Colonic mucosa (tissue), 4 donors: ENCODE results near the gene MB. TPM values are rescaled to one million over a fixed set of nuclear protein-coding genes. Genes with fewer than 3 reads are reported as not detected.

Experiments used
- DNase-seq: peaks from one replicate; pipeline ENCODE4 v3.0.0-alpha.2; 2020
- H3K27ac ChIP-seq: fragments of 200-600 bp; one replicate; pipeline ENCODE4 v1.8.0; 2021
- H3K27me3 ChIP-seq: fragments of 200-600 bp; one replicate; pipeline ENCODE4 v1.8.0; 2021
- H3K36me3 ChIP-seq: fragments of 200-600 bp; one replicate; pipeline ENCODE4 v1.8.0; 2021
- H3K4me1 ChIP-seq: fragments of 200-600 bp; one replicate; pipeline ENCODE4 v1.8.0; 2021; ENCODE audit warnings: mild to moderate bottlenecking
- H3K4me3 ChIP-seq: fragments of 200-600 bp; one replicate; pipeline ENCODE4 v1.8.0; 2021
- H3K9ac ChIP-seq, 2 donors: one replicate each; pipeline ENCODE4 v1.7.0; 2013; ENCODE audit warnings: control low read depth in 2 of 2, low read depth in 2 of 2, low read length in 2 of 2
- H3K9me3 ChIP-seq: fragments of 200-600 bp; one replicate; pipeline ENCODE4 v1.8.0; 2021
- CTCF ChIP-seq: fragments of 200-600 bp; IDR thresholded peaks from one replicate; pipeline ENCODE4 v1.8.0; 2022; ENCODE audit warnings: antibody characterized with exemption, mild to moderate bottlenecking
- intact Hi-C: fragments of 100-400 bp; cut with DNase I; formaldehyde crosslinking; loops from one replicate; pipeline ENCODE4 v1.14.1; 2022
- total RNA-seq, 2 donors: library from RNA; stranded (reverse); fragmentation: NEBNext Ultra II Directional in 1 of 2; extraction: Animal tissue kit (Norgen Biotek cat#: 25700) in 1 of 2; gene quantifications; one replicate each; pipeline ENCODE4 v1.2.1, GENCODE V29; 2021
- donor health status: healthy.
- donor health status: DM: no; HTN: no; CAD: no.
- donor health status: DM: no; HTN: no; CAD: no.

The MB gene
- total RNA-seq, 2 donors from 2014 or later, result 2.9 to 8.8 TPM

DNA sequence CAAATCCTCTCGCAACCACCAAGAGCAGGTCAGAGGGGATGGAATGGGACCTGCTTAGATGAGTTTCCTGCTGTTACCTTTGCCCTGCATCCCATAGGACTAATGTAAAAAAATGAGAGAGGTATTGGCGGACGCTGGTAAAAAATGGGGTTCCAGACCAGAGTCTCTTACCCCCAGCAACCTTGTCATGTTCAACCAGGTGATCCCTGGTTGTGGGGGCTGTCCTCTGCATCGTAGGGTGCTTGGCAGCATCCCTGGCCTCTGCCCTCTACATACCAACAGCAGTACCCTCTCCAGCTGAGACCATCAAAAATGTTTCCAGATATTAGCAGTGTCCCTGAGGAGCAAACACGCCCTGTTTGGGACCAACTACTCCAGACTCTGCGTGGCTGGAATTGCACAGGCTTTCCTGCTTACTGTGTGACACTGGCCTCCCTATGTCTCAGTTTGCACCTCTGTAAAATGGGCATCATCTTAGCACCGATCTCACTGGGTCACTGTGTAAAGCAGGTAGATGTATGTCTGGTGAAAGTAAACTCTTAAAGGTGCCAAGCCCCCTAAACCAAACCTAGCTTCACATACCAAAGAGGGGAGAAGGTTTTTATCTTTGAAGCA is 32.6 kb upstream of the MB start:
- no peak for DNase-seq
- intact Hi-C loops, result no loop called here
- peak overlapping the region; percentile 52 to 100 for H3K9ac ChIP-seq

GRCh38 chr22:35649026-35649553 is 32.0 kb upstream of the MB start:
- Histone ChIP-seq H3K4me1 (peaks cover 6% of the 10 kb centered on the region), H3K27ac (peak overlapping the region; percentile 93), H3K9me3 (no peaks in the 10 kb centered on the region), H3K36me3 (no peaks in the 10 kb centered on the region), H3K9ac (peak overlapping the region; percentile 81 to 100), H3K27me3 (no peaks in the 10 kb centered on the region), H3K4me3 (peak overlapping the region; percentile 76)
- TF ChIP-seq CTCF, result no peak
- intact Hi-C loops, result no loop called here
- DNase-seq, result no peak

More for the DNA sequence above, 32.6 kb upstream of the MB start:
- peak overlapping the region; percentile 76 for H3K4me3 ChIP-seq
- H3K27me3 ChIP-seq, result no peaks in the 10 kb centered on the region
- peak overlapping the region; percentile 93 for H3K27ac ChIP-seq
- H3K9me3 ChIP-seq, result no peaks in the 10 kb centered on the region
- H3K36me3 ChIP-seq, result no peaks in the 10 kb centered on the region
- TF ChIP-seq CTCF, result no peak
- peaks cover 6% of the 10 kb centered on the region for H3K4me1 ChIP-seq

DNA sequence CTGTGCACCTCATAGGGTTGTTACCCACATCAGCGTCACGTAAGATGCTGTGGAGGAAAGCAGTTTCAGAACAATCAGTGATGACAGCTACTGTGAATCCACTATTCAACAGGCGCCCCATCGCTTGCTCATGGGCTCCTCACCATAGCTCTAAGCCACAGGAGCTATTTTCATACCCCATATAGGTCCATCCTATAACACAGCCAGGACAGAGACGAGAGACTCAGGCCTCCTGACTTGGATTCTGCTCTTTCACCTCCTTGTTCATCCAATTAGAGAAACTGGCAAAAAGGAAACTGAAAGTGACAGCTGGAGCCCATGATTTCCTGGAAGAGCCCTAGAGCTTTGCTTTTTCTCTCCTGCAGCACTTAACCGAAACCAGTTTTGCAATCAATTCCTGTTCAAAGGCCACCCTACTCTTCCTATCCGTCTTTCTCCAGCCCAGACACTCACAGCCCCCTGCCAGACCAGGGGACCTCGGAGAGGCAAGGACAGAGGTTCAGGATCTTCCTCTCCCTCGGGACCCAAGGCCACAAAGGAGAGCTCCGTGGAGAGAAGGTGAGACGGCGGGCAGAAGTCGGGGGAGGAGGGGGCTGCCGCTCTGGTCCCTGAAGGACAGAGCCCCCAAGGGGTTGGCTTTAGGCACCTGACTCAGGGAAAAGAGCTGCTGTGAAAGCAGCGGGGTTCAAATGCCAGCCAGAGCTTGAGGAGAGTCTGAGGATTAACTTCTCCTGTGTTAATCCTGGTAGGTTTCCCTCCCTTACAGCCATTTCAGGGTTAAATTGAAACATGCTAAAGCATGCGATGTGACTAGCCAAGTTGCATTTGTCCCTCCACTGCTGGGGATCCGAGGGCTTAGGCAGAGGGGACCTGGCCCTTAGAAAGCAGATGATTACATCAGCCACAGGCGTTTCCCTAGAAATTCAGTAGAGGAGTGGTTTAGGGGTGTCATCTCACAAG is 31.2 kb upstream of the MB start, which contains the start of gene APOL6:
Gene APOL6 (plus strand): TSS at position 381 of the 960 bp plus-strand sequence. CDS start 7,980 bp downstream, outside the sequence.
- Histone ChIP-seq H3K9ac (peak within 1 kb of the TSS; percentile 81 to 100), H3K4me3 (peak within 1 kb of the TSS; percentile 76), H3K4me1 (peaks cover 6% of the 10 kb centered on the region), H3K27me3 (no peaks in the 10 kb centered on the region), H3K27ac (peak within 1 kb of the TSS; percentile 93), H3K9me3 (no peaks in the 10 kb centered on the region), H3K36me3 (no peaks in the 10 kb centered on the region)
- TF ChIP-seq CTCF, result no peak
- DNase-seq, result peak; percentile 81
- intact Hi-C loops, result no loop called here

DNA sequence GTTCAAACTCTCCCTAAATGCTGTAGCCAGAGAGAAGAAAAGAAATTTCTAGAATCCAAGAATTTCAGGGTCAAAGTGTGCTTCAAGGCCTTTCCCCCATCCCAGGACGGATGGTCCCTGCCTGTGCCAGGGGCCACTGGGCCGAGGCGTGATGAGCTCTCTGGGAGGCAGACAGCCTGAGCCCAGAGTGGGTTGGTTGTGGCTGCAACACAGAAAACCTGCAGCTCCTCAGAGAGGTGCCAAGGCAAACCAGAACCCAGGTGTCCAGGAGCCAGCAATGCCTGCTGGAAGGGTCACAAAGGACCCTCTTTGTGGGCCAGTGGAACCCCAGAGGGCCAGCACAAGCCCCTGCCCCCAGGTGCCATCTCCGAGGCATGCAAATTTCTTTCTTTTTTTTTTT is 28.5 kb upstream of the MB start:
- Histone ChIP-seq H3K27me3 (no peaks in the 10 kb centered on the region), H3K27ac (no peak overlapping the region), H3K36me3 (no peaks in the 10 kb centered on the region), H3K4me3 (no peak overlapping the region), H3K9me3 (no peaks in the 10 kb centered on the region), H3K4me1 (peaks cover 6% of the 10 kb centered on the region), H3K9ac (no peak overlapping the region)
- no peak for TF ChIP-seq CTCF
- DNase-seq, result no peak
- intact Hi-C loops, result no loop called here

DNA sequence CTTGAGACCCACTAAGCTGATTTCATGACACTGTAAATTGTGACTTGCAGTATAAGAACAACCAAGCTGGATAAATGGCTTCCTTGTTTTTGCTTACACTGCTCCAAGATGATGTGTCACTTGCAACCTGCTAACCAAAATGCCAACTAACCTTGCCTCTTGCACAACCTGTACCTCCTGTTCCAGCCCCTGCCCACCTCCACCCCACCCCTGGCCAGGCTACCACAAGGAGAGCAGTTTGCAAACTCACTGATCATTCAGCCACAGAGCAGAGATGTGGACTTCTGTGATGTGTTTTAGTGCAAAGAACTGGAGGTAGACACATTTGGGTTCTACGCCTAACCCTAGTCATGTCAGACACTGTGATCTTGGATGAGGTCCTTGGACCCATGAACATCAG is 26.9 kb upstream of the MB start:
- Histone ChIP-seq H3K27me3 (no peaks in the 10 kb centered on the region), H3K4me3 (no peak overlapping the region), H3K4me1 (no peaks in the 10 kb centered on the region), H3K36me3 (no peaks in the 10 kb centered on the region), H3K9me3 (no peaks in the 10 kb centered on the region), H3K27ac (no peak overlapping the region), H3K9ac (no peak overlapping the region)
- intact Hi-C loops, result no loop called here
- no peak for DNase-seq
- TF ChIP-seq CTCF, result no peak
